SU-DHL-6 (cell line): ENCODE results near the gene MAG.

Experiments used
- EZH2phosphoT487 ChIP-seq: fragments of 200-600 bp; sonication (generic), shearing (Covaris generic); conservative IDR thresholded peaks from 2 replicates; pipeline ENCODE4 v1.6.1; 2018; ENCODE audit warnings: mild to moderate bottlenecking, antibody characterized with exemption, low read length, moderate library complexity, mixed read lengths
- TF ChIP-seq, protein P1 (sequence below): fragments of 200-600 bp; sonication (generic); IDR thresholded peaks from one replicate; pipeline ENCODE4 v1.5.1; 2017; ENCODE audit warnings: antibody characterized with exemption, mild to moderate bottlenecking, low read length, moderate library complexity; ENCODE audit not compliant: insufficient read depth, poor library complexity, severe bottlenecking

- no peak for TF ChIP-seq EZH2phosphoT487
- TF ChIP-seq, protein P1, sequence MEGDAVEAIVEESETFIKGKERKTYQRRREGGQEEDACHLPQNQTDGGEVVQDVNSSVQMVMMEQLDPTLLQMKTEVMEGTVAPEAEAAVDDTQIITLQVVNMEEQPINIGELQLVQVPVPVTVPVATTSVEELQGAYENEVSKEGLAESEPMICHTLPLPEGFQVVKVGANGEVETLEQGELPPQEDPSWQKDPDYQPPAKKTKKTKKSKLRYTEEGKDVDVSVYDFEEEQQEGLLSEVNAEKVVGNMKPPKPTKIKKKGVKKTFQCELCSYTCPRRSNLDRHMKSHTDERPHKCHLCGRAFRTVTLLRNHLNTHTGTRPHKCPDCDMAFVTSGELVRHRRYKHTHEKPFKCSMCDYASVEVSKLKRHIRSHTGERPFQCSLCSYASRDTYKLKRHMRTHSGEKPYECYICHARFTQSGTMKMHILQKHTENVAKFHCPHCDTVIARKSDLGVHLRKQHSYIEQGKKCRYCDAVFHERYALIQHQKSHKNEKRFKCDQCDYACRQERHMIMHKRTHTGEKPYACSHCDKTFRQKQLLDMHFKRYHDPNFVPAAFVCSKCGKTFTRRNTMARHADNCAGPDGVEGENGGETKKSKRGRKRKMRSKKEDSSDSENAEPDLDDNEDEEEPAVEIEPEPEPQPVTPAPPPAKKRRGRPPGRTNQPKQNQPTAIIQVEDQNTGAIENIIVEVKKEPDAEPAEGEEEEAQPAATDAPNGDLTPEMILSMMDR = no peak
Measured at GRCh38 chr19:35267353-35267817, 24.6 kb upstream of the MAG start.
